Measurements from ENCODE around the gene RAPGEF1.

GRCh38 chr9:131685753-131686706 lies 53.8 kb downstream of the RAPGEF1 start:
- TF ChIP-seq CTCF (IDR thresholded peaks at IDR 0.05; ENCODE audit: poor library complexity) (no peak), EZH2phosphoT487 (IDR thresholded peaks at IDR 0.05; ENCODE audit: low read depth, severe bottlenecking, unreplicated experiment) (no peak), EZH2 (IDR thresholded peaks at IDR 0.05; ENCODE audit: borderline replicate concordance) (no peak)

Data from hepatocyte (in vitro differentiated cells).